Measurements from ENCODE around the gene RTN4.

DNA sequence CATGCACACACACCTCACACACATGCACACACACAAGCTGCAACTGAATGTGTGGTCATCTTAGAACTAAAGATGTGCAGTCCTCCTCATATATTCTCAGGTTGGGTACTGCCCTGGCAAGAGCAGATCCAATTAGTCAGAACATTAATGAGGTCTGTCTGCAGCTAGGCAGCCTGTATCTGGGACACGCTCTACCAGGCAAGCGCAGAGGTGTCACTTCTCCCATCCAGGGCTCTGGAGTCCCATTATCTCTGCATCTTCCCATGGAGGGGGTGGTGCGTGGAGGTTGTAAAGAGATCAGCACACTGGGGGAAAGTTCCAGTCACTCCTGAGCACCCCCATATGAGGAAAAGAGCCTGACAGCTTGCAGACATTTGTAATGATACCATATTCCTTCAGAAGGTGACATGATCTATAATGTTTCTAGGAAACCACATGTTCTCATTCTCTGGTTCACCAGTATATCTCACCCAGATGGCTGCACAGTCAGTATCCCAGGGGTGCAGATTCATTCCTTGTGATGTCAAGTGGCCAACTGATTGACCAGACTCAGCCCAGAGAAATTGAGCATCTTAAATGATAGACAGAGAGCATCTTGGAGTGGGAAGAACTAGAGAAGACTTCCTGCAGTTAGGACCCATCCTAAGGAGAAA is 95.4 kb downstream of the RTN4 start:
- TF ChIP-seq, protein P1, sequence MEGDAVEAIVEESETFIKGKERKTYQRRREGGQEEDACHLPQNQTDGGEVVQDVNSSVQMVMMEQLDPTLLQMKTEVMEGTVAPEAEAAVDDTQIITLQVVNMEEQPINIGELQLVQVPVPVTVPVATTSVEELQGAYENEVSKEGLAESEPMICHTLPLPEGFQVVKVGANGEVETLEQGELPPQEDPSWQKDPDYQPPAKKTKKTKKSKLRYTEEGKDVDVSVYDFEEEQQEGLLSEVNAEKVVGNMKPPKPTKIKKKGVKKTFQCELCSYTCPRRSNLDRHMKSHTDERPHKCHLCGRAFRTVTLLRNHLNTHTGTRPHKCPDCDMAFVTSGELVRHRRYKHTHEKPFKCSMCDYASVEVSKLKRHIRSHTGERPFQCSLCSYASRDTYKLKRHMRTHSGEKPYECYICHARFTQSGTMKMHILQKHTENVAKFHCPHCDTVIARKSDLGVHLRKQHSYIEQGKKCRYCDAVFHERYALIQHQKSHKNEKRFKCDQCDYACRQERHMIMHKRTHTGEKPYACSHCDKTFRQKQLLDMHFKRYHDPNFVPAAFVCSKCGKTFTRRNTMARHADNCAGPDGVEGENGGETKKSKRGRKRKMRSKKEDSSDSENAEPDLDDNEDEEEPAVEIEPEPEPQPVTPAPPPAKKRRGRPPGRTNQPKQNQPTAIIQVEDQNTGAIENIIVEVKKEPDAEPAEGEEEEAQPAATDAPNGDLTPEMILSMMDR (IDR thresholded peaks at IDR 0.05) = no peak
- TF ChIP-seq POLR2A (IDR thresholded peaks at IDR 0.05) = no peak
